H1 (cell line): ENCODE data around the gene LNX2. TPM values are rescaled to one million over a fixed set of nuclear protein-coding genes. Genes with fewer than 3 reads are reported as not detected.

Experiments used
- BRCA1 ChIP-seq: IDR thresholded peaks from 2 replicates; pipeline ENCODE4 v1.6.1; 2012; ENCODE audit warnings: low read depth, low read length, improper control_type of control experiment
- CBX8 ChIP-seq: fragments of 300-800, 300-1000 bp; sonication (generic); IDR thresholded peaks from 2 replicates; pipeline ENCODE4 v1.7.1; 2016; ENCODE audit warnings: low read depth, low read length, borderline replicate concordance
- EP300 ChIP-seq, 2 experiments: IDR thresholded peaks; 1 replicate in 1 of 2; 2 replicates in 1 of 2; pipeline ENCODE4 v1.6.1; 2011 to 2012; ENCODE audit warnings: low read depth in 2 of 2, low read length in 2 of 2, mild to moderate bottlenecking in 2 of 2, borderline replicate concordance in 1 of 2, inconsistent platforms in 1 of 2, moderate library complexity in 1 of 2
- NRF1 ChIP-seq: IDR thresholded peaks from 2 replicates; pipeline ENCODE4 v1.6.1; 2011; ENCODE audit warnings: mild to moderate bottlenecking, low read depth, low read length, improper control_type of control experiment
- USF2 ChIP-seq: IDR thresholded peaks from 2 replicates; pipeline ENCODE4 v1.6.1; 2011; ENCODE audit warnings: low read length, improper control_type of control experiment
- polyA plus RNA-seq, 7 experiments: library from polyadenylated mRNA; depleted of rRNA in 3 of 7; stranded (reverse) in 5 of 7; unstranded in 2 of 7; fragments of >200 nt in 5 of 7; fragments of 200-250 nt in 2 of 7; gene quantifications; 1 replicate in 5 of 7; 2 replicates in 1 of 7; 4 replicates in 1 of 7; pipeline versions ENCODE4 v1.2.1 to v1.2.3, GENCODE V29; 2011 to 2013; ENCODE audit warnings: missing spikeins in 2 of 7, mixed read lengths in 2 of 7
- total RNA-seq: library from RNA; stranded (reverse); fragmentation: NEBNext Ultra II Directional; extraction: Animal tissue kit (Norgen Biotek cat#: 25700); gene quantifications from 2 replicates; pipeline ENCODE4 v1.2.1, GENCODE V29; 2021

Gene LNX2
- total and polyA plus RNA-seq, 2 of the 8 experiments (the other 6 are each of a cell fraction or from before 2014, with no cell fraction given): 6.4 to 13.9 TPM

DNA sequence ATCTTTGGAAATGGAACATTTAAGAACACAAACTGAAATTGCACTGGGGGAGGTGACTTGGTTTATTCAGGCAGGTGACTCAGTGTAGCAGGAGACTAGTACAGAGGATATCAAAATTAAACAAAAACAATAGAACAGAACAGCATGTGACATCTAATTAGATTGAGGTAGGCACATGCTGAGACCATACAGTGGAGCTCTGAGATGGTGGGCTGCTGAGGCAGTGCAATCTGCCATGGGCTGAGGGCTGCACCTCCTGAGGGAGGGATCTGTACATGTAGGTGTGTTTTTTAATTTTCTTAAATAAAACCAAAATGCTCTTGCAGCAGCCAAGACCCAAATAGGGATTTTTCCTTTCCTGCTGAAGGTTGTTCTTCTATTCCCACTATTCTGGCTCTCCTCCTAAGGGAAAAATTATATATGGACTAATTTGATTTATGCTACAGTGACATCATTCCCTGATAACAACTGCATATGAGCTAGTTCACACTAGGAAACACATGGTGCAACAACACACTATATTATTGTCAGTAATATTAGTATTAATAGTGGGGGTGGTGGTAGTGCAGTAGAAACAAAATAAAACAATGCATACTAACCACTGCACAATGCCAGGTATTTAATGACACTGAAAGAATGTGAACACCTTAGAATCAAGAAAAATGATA is 48.0 kb downstream of the LNX2 start (continued):
- no peak for TF ChIP-seq USF2
- TF ChIP-seq BRCA1: no peak
- no peak for TF ChIP-seq CBX8
- TF ChIP-seq NRF1: no peak
- TF ChIP-seq EP300 (IDR thresholded peaks at IDR 0.05; ENCODE audit: borderline replicate concordance in 1 of 2, low read depth in 2 of 2, low read length in 2 of 2): no peak
